Stimulated activated CD8-positive, alpha-beta memory T cell treated with anti-CD3 and anti-CD28 coated beads, Interleukin-15, amount 100 ng/mL, for 4 hours (primary cell): ENCODE measurements around the gene SPINK8.
"Not testable (repeated sequence)": the region's sequence is repeated elsewhere in the genome, so short reads cannot be mapped to it uniquely, and the experiment has no call there.

Experiments
- DNase-seq, 2 donors: peaks; one replicate each; pipeline ENCODE4 v3.0.0-alpha.2; 2020; ENCODE audit warnings: low read depth in 2 of 2

The SPINK8 gene

DNA sequence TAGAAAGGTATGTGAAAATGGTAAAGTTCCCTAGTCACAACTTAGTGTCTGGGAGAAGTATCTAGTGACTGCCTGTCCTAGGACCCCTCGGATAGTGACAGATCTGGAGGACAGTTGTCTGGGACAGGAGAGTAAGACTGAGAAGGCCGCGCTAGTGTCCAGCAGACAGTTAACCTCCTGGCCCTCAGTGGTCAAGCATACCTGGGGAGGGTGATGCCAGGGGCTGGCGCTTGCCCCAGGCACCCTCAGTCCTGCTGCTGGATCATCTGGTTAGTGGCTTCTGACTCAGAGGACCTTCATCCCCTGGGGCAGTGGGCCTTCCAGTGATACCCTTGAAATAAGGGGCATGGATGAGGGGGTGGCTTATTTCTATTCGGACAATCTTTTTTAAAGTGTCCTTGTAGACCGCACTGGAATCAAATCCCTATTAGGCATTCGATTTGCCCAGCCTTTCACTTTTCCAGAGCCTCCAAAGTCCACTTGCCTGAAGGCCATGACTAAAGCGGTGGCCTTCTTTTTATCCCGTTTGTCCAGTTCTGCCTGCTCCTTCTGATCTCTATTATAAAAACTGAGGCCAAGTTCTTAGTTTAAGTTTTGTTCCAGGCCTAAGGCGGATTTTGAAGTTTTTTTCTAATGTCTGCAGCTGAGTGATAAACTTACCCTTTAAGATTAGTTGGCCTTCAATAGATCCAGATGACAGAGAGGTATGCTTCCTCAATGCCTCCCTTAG lies 1.6 kb downstream of the SPINK8 start:
- DNase-seq = not testable (repeated sequence)

DNA sequence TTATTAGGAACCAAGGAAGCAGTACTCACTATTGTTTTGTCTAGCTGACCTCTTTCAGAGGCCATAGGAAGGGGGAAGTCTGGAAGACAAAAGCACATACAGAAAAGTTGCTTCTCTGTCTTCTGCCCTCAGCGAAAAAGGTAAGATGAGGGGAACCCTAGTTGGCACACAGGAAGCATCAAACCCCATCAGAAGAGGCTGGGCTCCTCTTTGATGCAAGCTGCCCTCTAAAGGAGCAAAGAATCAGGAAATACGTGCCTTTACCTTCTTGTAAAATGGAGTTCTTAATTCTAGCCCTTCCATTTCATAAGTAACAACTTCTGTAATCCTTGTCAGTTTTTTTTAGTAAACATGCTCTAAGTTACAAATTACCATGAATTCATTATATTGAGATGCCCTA lies 12.5 kb downstream of the SPINK8 start:
- no peak for DNase-seq

DNA sequence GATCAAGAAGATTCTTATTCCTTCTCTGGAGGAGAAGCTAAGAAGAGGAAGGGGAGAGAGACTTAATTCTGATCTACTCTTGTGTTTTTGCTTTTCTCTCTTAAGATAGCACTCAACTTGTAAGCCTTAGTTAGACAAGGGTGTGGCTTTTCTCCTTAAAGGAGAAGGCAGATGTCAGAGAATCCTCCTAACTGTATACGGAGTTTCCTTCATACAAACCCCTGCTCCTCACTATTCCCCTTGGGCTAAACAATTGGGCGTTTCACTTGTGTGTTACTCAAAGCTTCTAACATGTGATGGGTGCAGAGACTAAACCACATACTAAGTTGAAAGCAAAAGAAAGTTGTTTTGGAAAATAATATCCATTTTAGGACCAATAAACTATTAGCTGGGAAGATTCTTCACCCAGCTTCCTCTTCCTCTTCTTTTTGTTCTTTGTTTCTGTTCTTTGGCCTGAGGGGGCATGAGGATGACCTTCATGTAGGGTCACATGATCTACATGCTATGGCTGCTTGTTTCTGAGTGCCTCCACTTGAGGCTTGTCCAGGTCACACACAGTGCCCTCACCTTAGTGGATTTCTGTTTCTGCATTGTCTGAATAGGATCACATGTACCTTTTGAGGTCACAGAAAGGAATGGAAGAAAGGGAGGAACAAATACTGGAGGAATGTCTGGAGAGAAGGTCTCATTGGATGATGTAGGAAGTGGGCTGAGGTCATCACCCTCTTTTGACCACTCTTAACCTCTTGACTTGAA lies 14.6 kb downstream of the SPINK8 start:
- no peak for DNase-seq

DNA sequence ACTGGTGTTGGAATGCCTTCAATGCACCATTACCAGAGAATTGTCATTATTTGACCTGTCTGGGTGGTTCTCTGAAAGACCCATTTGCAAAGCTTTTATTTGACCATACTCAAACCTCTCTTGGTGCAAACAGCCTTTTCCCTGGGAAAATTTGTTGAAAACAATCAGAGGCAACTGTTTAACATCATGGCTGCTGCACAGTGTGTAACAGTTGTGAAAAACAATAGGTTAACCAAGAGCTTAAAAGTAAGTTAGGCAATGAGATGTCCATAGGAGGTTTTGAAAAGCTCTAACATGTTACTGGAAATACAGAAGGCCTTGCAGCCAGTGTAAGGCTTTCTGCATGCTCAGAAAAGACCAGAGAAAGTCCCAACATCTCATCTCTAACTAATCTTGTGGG lies 18.9 kb downstream of the SPINK8 start:
- DNase-seq = no peak

DNA sequence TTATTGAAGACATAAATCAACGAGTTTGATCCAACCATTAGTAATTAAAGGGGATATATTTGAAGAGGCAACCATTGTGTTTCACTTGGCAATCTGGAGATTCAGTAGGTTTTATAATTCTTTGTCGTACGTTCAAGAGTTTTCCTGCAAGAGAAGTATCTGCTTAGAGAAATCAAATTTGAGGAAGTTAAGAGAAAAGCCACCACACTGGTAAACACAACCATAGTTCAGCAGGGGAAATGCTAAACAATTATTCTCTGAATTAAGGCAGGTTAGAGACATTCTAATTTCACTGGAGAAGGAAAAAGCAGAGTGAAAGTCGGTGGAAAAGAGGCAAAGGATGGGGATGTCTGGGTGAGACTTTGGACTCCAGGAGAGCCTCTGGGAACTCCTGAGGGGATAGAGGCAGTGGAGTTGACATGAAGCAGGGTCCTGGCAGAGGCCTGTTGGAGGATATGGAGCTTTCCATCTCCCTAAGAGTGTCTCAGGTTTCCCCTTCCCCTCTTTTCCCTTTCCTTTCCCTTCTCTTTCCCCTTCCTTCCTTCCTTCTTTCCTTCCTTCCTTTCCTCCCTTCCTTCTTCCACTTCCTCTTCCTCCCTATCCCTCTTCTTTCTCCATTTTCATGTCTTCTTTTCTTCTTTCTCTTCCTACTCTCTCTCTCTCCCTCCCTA lies 26.5 kb downstream of the SPINK8 start:
- DNase-seq = no peak

- no peak for DNase-seq
Observed at GRCh38 chr3:48306290-48306689, 27.2 kb downstream of the SPINK8 start.

DNA sequence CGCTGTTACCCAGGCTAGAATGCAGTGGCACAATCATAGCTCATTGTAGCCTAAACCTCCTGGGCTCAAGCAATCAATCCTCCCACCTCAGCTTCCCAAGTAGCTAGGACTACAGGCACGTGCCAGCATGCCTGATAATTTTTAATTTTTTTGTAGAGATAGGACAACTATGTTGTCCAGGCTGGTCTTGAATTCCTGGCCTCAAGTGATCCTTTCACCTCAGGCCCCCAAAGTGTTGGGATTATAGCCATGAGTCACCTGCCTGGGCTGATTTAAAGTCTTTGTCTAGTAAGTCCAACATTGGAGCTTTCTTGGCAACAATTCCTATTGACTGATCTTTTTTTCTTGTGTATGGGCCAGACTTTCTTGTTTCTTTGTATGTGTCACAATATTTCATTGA lies 28.1 kb downstream of the SPINK8 start:
- DNase-seq = no peak

DNA sequence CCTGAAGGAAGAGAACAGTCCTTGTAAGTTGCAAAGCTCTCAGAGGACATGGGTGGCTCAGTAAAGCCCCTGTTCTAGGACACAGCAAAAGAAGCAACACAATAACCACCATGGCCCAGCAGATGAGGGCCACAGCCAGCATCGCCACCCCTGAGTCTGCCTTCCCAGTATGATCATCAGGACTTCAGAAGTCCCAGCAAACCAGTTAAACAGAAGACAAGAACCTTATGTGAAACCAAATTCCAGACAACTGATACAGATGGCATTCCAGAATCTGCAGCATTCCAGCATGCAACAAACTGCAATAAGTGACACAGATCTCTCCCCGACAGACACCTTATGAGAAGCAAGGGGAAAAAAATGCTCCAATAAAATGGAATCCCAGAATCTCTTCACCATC lies 30.4 kb downstream of the SPINK8 start:
- no peak for DNase-seq

DNA sequence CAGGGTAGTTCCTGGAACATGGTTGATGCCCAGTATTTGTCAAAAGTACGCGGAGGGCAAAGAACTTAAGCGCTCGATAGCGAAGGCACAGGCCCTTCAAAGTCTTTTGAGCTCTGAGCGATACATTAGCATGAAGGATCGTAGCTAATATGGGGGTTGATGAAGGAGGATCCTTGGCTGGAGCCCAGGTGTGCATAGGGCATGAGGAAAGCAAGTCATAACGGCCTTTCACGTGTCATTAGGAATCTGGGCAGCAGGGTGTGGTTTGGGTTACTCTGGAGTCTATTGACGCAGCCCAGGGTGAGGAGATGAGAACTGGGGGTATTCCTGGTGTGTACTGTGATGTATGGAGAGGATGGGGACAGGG lies 31.7 kb downstream of the SPINK8 start:
- no peak for DNase-seq

DNA sequence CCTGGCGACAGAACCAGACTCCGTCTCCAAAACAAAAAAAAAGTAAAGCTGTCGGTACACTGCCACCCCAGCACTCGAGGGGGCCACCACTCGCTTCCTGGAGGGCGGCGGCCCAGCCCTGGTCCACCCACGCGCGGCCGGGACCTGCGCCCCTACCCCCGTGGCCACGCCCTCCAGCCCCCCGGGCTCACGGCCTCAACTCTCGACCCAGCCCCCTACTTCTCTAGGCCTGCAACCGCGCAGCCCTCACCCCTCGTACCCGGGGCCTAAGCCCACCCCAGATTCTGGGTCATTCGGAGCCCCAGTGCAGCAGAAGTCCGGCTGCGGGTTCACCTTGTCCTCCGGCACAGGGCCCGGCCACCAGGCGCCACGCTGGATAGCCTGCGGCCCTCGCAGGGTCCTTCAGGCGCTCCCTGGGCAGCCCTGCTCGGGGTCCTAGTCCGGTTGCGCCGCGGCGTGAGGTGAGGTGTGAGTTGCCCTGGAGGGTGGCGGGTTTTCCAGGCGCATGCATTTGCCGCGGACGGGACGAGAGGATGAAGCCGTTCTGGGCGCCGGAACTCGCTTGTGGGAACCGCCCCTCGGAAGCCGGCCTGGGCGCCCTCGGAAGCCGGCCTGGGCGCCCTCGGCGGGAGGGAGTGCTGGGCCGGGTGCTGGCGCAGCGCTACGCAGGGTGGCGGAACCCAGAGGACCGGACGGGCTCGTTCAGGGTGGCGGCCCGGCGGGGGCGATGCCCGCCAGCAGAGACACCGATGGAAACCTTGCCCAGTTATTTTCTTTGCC lies 32.3 kb downstream of the SPINK8 start, which contains the start of gene NME6:
Gene NME6, minus strand, starts transcription at position 348 of the 780 bp plus-strand sequence.
- peak; percentile 81 to 82 for DNase-seq

GRCh38 chr3:48299746-48300712 lies 33.4 kb downstream of the SPINK8 start:
- DNase-seq = peak in 1 of 2 donors; percentile 6

- no peak for DNase-seq
Observed at GRCh38 chr3:48297111-48297810, 36.2 kb downstream of the SPINK8 start.

GRCh38 chr3:48296699-48297098 lies 36.8 kb downstream of the SPINK8 start:
- no peak for DNase-seq

- DNase-seq = no peak
Observed at GRCh38 chr3:48294611-48295263, 38.7 kb downstream of the SPINK8 start.

DNA sequence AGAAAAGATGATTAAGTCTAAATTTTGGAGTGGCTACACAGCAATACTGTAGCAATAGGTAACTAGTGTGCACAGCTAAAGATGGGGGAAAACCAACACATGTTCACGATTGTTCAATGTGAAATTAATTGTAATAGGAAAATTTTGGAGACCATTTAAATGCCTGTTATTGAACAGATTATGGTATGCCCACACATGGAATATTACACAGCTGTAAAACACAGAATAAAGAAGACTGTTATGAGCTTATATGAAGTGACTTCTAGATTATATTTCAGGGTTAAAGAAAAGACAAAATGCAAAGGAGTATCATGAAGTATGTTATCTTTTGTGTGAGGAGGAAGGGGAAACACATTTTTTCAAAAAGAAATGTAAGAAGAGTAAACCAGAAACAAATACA lies 43.8 kb downstream of the SPINK8 start:
- DNase-seq = no peak

DNA sequence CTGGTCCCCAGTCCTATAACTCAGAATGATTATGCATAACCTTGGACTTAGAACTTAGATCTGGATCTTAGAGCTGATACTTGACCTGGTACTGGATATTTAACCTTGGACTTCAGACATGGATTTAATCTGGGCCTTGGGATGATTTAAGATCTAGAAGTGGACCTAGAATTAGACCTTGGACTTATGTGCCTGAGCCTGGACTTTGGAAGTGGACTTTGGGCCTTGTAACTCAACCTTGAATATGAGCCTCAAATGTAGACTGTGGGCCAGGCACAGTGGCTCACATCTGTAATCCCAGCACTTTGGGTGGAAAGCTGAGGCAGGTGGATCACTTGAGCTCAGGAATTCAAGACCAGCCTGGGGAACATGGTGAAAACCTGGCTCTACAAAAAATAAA lies 46.4 kb downstream of the SPINK8 start:
- DNase-seq = no peak

DNA sequence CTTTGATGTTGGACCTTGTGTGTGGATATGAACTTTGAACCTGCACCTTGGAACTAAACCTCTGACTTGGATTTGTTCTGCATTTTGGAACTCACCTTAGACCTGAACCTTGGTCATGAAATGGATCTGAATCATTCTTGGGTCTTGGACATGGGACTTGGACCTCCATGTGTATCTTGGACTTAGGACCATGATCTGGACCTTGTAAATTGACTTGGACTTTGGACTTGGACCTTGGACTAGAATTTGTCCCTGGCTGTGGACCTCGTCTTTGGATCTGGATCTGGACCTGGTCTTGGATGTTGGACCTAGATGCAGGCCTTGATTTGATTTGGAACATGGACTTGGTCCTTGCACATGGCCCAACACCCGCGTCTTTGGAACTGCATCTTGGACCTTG lies 47.2 kb downstream of the SPINK8 start:
- DNase-seq = no peak

DNA sequence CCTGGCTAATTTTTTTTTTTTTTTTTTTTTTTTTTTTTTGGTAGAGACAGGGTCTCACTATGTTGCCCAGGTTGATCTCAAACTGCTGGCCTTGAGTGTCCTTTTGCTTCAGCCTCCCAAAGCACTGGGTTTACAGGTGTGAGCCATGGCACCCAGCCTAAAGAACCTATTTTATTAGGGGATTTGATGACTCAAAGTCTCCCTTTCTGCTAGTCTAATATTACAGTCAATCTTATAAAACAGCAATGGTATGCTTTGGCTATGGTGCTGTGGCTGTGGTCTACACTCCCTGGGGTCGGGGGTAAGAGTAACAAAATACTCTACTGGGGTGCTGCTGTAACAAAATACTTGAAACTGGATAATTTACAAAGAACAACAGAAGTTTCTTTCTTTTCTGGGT lies 47.8 kb downstream of the SPINK8 start:
- no peak for DNase-seq

GRCh38 chr3:48285132-48285531 lies 48.3 kb downstream of the SPINK8 start:
- no peak for DNase-seq

- DNase-seq = no peak
Observed at GRCh38 chr3:48280881-48281280, 52.6 kb downstream of the SPINK8 start.
